Mesothelial cell of epicardium (in vitro differentiated cells): Measurements from ENCODE around the gene TMEM44. TPM values are rescaled to one million over a fixed set of nuclear protein-coding genes. Genes with fewer than 3 reads are reported as not detected.

Experiments used
- DNase-seq, 2 experiments: peaks; one replicate each; pipeline ENCODE4 v3.0.0; 2021; ENCODE audit warnings: low spot score in 2 of 2; ENCODE audit not compliant: unreplicated experiment in 2 of 2
- H3K27ac Mint-ChIP-seq: 2 replicates; pipeline ENCODE4 v1.8.0; 2021; ENCODE audit warnings: mixed read lengths
- H3K27me3 Mint-ChIP-seq: 2 replicates; pipeline ENCODE4 v1.8.0; 2021; ENCODE audit warnings: low read depth, mixed read lengths
- H3K36me3 Mint-ChIP-seq: 2 replicates; pipeline ENCODE4 v1.8.0; 2021; ENCODE audit warnings: mixed read lengths
- H3K4me1 Mint-ChIP-seq: 2 replicates; pipeline ENCODE4 v1.8.0; 2021; ENCODE audit warnings: mixed read lengths
- H3K4me3 Mint-ChIP-seq: 2 replicates; pipeline ENCODE4 v1.8.0; 2021; ENCODE audit warnings: mild to moderate bottlenecking, moderate library complexity, mixed read lengths
- H3K9me3 Mint-ChIP-seq: 2 replicates; pipeline ENCODE4 v1.8.0; 2021; ENCODE audit warnings: mixed read lengths
- CTCF ChIP-seq: fragments of 200-600 bp; sonication (generic); IDR thresholded peaks from one replicate; pipeline ENCODE4 v1.5.0; 2021; ENCODE audit warnings: antibody characterized with exemption; ENCODE audit not compliant: unreplicated experiment
- total RNA-seq: library from RNA; stranded (reverse); gene quantifications from 3 replicates; pipeline ENCODE4 v1.2.1, GENCODE V29; 2021

Gene TMEM44
- total RNA-seq, 1 donor from 2014 or later: 27.9 TPM

DNA sequence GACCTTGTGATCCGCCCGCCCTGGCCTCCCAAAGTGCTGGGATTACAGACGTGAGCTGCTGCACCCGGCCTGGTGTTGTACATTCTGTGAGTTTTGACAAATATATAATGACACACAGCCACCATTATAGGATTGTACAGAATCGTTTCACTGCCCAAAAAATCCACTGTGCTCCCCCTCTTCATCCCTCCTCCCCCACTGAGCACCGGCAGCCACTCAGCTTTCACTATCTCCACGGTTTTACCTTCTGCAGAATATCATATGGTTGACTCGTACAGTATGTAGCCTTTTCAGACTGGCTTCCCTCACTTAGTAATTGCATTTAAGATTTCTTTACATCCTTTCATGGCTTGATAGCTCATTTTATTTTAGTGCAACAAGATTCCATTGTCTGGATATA, 89.7 kb downstream of the TMEM44 start:
- Mint-ChIP-seq H3K27me3 (no peaks in the 10 kb centered on the region), H3K9me3 (peaks cover 13% of the 10 kb centered on the region), H3K27ac (no peak overlapping the region), H3K4me1 (no peaks in the 10 kb centered on the region), H3K36me3 (peaks cover 3% of the 10 kb centered on the region), H3K4me3 (no peak overlapping the region)
- TF ChIP-seq CTCF: no peak
- no peak for DNase-seq

- H3K27ac Mint-ChIP-seq: no peak overlapping the region
- no peak for DNase-seq
- no peak for TF ChIP-seq CTCF
- peaks cover 6% of the 10 kb centered on the region for H3K9me3 Mint-ChIP-seq
- no peaks in the 10 kb centered on the region for H3K27me3 Mint-ChIP-seq
- peaks cover 10% of the 10 kb centered on the region for H3K4me1 Mint-ChIP-seq
- H3K4me3 Mint-ChIP-seq: no peak overlapping the region
- no peaks in the 10 kb centered on the region for H3K36me3 Mint-ChIP-seq
These were observed 91.7 kb downstream of the TMEM44 start for GRCh38 chr3:194541483-194541882.

DNA sequence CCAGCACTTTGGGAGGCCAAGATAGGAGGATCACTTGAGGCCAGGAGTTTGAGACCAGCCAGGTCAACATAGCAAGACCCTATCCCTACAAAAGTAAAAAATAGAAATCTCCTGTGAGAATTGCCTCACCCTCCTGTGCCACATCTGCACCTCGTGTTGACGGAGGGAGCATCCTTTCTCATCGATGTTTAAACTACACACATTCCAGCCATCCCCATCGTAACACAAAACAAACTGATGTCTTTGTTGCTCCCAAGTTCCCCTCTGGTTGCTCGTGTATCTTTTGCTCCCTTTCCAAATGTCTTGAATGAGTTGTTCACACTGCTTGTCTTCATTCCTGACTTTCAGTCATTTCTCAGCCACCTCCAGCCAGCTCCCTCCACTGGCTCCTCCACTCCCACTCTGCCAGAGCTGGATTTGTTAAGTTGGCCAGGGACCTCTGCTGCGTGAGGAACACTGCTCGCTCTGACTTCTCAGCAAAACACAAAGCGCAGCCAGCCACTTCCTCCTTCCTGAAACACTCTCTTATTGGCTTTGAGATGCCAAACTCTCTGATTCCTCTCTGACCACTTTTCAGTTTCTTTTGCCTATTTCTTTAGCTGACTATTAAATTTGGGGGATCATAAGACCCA, 92.8 kb downstream of the TMEM44 start:
- Mint-ChIP-seq H3K27me3 (no peaks in the 10 kb centered on the region), H3K4me1 (peaks cover 10% of the 10 kb centered on the region), H3K9me3 (no peaks in the 10 kb centered on the region), H3K27ac (no peak overlapping the region), H3K36me3 (no peaks in the 10 kb centered on the region), H3K4me3 (no peak overlapping the region)
- TF ChIP-seq CTCF: no peak
- no peak for DNase-seq

DNA sequence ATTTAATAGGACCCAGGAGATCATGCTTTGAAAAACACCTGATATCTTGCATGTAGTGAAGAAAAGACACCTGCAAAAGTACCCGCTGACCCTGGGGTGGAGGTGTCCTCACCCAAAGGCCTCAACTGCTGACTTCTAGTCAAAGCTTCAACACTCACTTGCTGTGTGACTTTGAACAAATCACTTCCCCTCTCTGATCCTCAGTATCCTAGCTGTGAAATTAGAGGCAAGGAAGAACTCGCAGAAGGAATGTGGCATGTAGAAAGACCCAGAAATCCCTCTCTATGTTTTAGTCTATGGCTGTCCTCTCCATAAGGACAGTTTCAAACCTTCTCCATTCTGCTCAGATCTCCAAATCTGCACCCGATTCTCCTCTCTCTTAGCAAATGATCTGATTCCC, 93.7 kb downstream of the TMEM44 start:
- Mint-ChIP-seq H3K4me3 (no peak overlapping the region), H3K36me3 (no peaks in the 10 kb centered on the region), H3K27ac (no peak overlapping the region), H3K4me1 (peaks cover 10% of the 10 kb centered on the region), H3K9me3 (peaks cover 8% of the 10 kb centered on the region), H3K27me3 (no peaks in the 10 kb centered on the region)
- DNase-seq: no peak
- TF ChIP-seq CTCF: no peak

DNA sequence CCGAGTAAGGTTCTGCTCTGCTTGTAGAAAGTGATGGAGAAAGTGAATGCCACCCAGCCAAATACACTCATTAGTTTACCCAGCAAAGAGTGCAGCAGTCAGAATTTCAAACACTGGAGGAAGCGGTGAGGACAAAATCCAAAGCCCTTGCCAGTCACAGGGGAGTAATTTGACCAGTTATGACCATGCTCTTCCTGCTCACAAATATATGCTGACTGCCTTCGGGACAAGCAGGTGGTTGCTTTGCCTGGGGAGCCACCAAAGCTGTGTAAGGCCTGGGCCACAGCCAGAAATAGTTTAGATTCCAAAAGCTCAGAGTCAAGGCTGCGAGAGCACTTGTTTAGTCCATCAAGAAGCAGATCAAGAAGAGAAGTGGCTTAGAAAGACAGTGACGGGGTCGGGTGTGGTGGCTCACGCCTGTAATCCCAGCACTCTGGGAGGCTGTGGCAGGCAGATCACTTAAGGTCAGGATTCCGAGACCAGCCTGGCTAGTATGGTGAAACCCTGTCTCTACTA, 95.4 kb downstream of the TMEM44 start:
- H3K4me3 Mint-ChIP-seq: no peak overlapping the region
- peaks cover 4% of the 10 kb centered on the region for H3K36me3 Mint-ChIP-seq
- H3K4me1 Mint-ChIP-seq: peaks cover 10% of the 10 kb centered on the region
- no peak overlapping the region for H3K27ac Mint-ChIP-seq
- TF ChIP-seq CTCF: no peak
- H3K9me3 Mint-ChIP-seq: peaks cover 20% of the 10 kb centered on the region
- no peaks in the 10 kb centered on the region for H3K27me3 Mint-ChIP-seq
- no peak for DNase-seq

Other genes with a start within 250 kb of the TMEM44 start
- gene GP5, start 234.2 kb downstream of the TMEM44 start, total RNA-seq: 0.11 to 0.16 TPM in 2 of 3 replicates, not detected in the other
- 60.2 to 74.1 TPM (median 62.3 TPM) in 3 replicates for gene ATP13A3, start 146.4 kb downstream of the TMEM44 start, total RNA-seq
- gene LSG1, start 38.8 kb upstream of the TMEM44 start, total RNA-seq: 48.1 to 48.9 TPM (median 48.2 TPM) in 3 replicates
- gene FAM43A, start 52.5 kb upstream of the TMEM44 start, total RNA-seq: 10.5 to 11.3 TPM (median 11.0 TPM) in 3 replicates